ENCODE data around the gene PCGF1. TPM values are rescaled to one million over a fixed set of nuclear protein-coding genes. Genes with fewer than 3 reads are reported as not detected.

PCGF1 gene
- total and polyA plus RNA-seq, 2 of the 13 experiments (the other 11 are each of a cell fraction or from before 2014, with no cell fraction given) = 20.4 to 22.6 TPM

DNA sequence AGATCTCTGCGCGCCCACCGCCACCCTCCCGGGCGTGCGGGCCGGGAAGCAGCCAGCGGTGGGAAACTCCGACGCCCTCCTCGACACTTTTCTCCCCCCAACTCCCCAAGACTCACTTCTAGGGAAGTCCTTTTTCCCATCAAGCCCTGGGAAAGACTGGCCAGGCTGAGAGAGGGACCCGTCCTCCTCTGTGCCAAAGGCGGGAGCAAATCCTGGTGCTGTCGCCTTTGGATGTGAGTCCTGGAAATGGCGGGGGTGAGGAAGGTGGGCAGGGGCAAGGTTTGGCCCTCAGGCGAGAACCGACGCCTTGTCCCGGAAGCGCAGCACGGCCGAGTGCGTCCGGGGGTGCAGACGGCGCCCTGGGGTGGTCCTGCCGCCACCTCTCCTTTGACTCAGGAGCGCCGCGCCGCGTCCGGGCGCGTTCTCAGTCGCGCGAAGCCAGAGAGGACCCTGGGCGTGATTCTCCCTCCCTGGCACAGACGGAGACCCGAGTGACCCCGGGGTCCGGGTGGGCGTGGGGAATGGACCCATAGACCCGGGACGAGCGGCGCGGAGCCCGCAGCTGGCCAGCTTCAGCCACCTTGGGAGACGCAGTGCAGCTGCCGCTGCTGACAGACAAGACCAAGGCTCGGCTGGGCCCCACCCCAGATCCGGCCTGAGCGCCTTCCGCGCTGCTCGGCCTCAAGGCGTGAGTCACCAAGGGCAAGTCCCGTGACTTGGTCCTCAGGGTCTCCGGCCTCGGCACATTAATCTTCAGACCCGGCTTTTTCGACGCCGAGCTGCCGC is 4.6 kb downstream of the PCGF1 start (continued):
- TF ChIP-seq, protein P1, sequence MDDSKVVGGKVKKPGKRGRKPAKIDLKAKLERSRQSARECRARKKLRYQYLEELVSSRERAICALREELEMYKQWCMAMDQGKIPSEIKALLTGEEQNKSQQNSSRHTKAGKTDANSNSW (CRISPR knock-in tag; IDR thresholded peaks at IDR 0.05; ENCODE audit: borderline replicate concordance) = no peak; the same call in 1 of the 2 replicates
- TF ChIP-seq ZNF709 (CRISPR knock-in tag; IDR thresholded peaks at IDR 0.05) = peak; percentile 92
- TF ChIP-seq GFI1 (CRISPR knock-in tag; IDR thresholded peaks at IDR 0.05; ENCODE audit: borderline replicate concordance) = peak; percentile 9; the same call in 1 of the 2 replicates
- TF ChIP-seq BRCA1 (CRISPR knock-in tag; IDR thresholded peaks at IDR 0.05) = peak; percentile 79
- 0 out of 2 replicates have a peak, but pooled peaks have one; percentile 39 for TF ChIP-seq ZNF331 (CRISPR knock-in tag; IDR thresholded peaks at IDR 0.05)
- TF ChIP-seq, protein P2, sequence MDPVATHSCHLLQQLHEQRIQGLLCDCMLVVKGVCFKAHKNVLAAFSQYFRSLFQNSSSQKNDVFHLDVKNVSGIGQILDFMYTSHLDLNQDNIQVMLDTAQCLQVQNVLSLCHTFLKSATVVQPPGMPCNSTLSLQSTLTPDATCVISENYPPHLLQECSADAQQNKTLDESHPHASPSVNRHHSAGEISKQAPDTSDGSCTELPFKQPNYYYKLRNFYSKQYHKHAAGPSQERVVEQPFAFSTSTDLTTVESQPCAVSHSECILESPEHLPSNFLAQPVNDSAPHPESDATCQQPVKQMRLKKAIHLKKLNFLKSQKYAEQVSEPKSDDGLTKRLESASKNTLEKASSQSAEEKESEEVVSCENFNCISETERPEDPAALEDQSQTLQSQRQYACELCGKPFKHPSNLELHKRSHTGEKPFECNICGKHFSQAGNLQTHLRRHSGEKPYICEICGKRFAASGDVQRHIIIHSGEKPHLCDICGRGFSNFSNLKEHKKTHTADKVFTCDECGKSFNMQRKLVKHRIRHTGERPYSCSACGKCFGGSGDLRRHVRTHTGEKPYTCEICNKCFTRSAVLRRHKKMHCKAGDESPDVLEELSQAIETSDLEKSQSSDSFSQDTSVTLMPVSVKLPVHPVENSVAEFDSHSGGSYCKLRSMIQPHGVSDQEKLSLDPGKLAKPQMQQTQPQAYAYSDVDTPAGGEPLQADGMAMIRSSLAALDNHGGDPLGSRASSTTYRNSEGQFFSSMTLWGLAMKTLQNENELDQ (CRISPR knock-in tag; IDR thresholded peaks at IDR 0.05; ENCODE audit: borderline replicate concordance) = no peak
- no peak for TF ChIP-seq CEBPB (IDR thresholded peaks at IDR 0.05; ENCODE audit: borderline replicate concordance, low read depth, low read length)
- TF ChIP-seq MAFF (IDR thresholded peaks at IDR 0.05; ENCODE audit: low read depth, low read length) = no peak
- no peak; the same call in 1 of the 2 replicates for TF ChIP-seq FIP1L1 (IDR thresholded peaks at IDR 0.05; ENCODE audit: borderline replicate concordance, insufficient read depth, low read depth, low read length)
- TF ChIP-seq ZNF34 (CRISPR knock-in tag; IDR thresholded peaks at IDR 0.05; ENCODE audit: borderline replicate concordance) = peak; percentile 77; the same call in 1 of the 2 replicates
- no peak for TF ChIP-seq FOXM1 (CRISPR knock-in tag; IDR thresholded peaks at IDR 0.05)
- TF ChIP-seq MLLT10 (CRISPR knock-in tag; IDR thresholded peaks at IDR 0.05) = no peak
- peak; percentile 60 for TF ChIP-seq REPIN1 (CRISPR knock-in tag; IDR thresholded peaks at IDR 0.05; ENCODE audit: borderline replicate concordance, low read depth)
- TF ChIP-seq TBL1XR1 (IDR thresholded peaks at IDR 0.05; ENCODE audit: borderline replicate concordance, low read length, partially characterized antibody) = no peak
- TF ChIP-seq MYNN (CRISPR knock-in tag; IDR thresholded peaks at IDR 0.05; ENCODE audit: low read depth) = no peak
- TF ChIP-seq ELF3 (CRISPR knock-in tag; IDR thresholded peaks at IDR 0.05) = peak; percentile 41; the same call in 1 of the 2 replicates
- TF ChIP-seq SCMH1 (CRISPR knock-in tag; IDR thresholded peaks at IDR 0.05; ENCODE audit: borderline replicate concordance) = no peak
- TF ChIP-seq GABPB1 (CRISPR knock-in tag; IDR thresholded peaks at IDR 0.05) = peak; percentile 92
- TF ChIP-seq, protein P3, sequence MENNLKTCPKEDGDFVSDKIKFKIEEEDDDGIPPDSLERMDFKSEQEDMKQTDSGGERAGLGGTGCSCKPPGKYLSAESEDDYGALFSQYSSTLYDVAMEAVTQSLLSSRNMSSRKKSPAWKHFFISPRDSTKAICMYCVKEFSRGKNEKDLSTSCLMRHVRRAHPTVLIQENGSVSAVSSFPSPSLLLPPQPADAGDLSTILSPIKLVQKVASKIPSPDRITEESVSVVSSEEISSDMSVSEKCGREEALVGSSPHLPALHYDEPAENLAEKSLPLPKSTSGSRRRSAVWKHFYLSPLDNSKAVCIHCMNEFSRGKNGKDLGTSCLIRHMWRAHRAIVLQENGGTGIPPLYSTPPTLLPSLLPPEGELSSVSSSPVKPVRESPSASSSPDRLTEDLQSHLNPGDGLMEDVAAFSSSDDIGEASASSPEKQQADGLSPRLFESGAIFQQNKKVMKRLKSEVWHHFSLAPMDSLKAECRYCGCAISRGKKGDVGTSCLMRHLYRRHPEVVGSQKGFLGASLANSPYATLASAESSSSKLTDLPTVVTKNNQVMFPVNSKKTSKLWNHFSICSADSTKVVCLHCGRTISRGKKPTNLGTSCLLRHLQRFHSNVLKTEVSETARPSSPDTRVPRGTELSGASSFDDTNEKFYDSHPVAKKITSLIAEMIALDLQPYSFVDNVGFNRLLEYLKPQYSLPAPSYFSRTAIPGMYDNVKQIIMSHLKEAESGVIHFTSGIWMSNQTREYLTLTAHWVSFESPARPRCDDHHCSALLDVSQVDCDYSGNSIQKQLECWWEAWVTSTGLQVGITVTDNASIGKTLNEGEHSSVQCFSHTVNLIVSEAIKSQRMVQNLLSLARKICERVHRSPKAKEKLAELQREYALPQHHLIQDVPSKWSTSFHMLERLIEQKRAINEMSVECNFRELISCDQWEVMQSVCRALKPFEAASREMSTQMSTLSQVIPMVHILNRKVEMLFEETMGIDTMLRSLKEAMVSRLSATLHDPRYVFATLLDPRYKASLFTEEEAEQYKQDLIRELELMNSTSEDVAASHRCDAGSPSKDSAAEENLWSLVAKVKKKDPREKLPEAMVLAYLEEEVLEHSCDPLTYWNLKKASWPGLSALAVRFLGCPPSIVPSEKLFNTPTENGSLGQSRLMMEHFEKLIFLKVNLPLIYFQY (CRISPR knock-in tag; IDR thresholded peaks at IDR 0.05; ENCODE audit: borderline replicate concordance) = peak; percentile 31; the same call in 1 of the 2 replicates
- no peak for TF ChIP-seq AGO1 (IDR thresholded peaks at IDR 0.05; ENCODE audit: low read depth, low read length, poor library complexity, severe bottlenecking)
- TF ChIP-seq ZNF274 (CRISPR knock-in tag; IDR thresholded peaks at IDR 0.05) = peak; percentile 60; the same call in 1 of the 2 replicates
- no peak for TF ChIP-seq KDM1A (CRISPR knock-in tag; IDR thresholded peaks at IDR 0.05)
- TF ChIP-seq TSC22D2 (CRISPR knock-in tag; IDR thresholded peaks at IDR 0.05; ENCODE audit: borderline replicate concordance) = no peak; the same call in 1 of the 2 replicates
- TF ChIP-seq ZNF552 (CRISPR knock-in tag; IDR thresholded peaks at IDR 0.05; ENCODE audit: borderline replicate concordance) = no peak
